ENCODE data around the gene PLPPR2.

PLPPR2 gene

GRCh38 chr19:11414544-11414943 is 59.3 kb downstream of the PLPPR2 start:
- no peak for TF ChIP-seq TAF1 (IDR thresholded peaks at IDR 0.05; ENCODE audit: borderline replicate concordance, low read depth, low read length)
- TF ChIP-seq POLR2AphosphoS5 (IDR thresholded peaks at IDR 0.05; ENCODE audit: low read depth, low read length): no peak
- TF ChIP-seq POLR2A (IDR thresholded peaks at IDR 0.05; ENCODE audit: low read depth, low read length): no peak
- no peak for FAIRE-seq
- no peak for DNase-seq (ENCODE audit: insufficient read length)

Data from GM12892 (cell line).